ENCODE results near the gene PPY.
"Not testable (repeated sequence)": the region's sequence is repeated elsewhere in the genome, so short reads cannot be mapped to it uniquely, and the experiment has no call there.

PPY gene

GRCh38 chr17:43931062-43931571 lies 11.2 kb downstream of the PPY start:
- DNase-seq (ENCODE audit: low spot score), result no peak

DNA sequence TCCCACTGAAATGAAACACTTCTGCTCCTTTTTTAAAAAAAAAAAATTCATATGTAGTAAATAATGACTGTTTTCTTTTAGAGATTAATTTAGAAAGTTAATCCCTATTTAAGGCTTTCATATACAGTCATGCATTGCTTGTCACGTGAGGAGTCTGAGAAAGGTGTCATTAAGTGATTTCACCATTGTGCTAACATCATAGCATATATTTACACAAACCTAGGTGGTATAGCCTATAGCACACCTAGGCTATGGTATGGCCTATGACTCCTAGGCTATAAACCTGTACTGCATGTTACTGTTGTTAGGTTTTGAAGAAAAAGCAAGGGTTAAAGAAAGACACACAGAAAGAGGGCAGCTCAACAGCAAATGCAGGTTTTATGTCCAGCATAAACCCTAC lies 13.7 kb downstream of the PPY start:
- DNase-seq (ENCODE audit: low spot score), result no peak

- DNase-seq (ENCODE audit: low spot score), result not testable (repeated sequence)
Observed at GRCh38 chr17:43927929-43928328, 14.3 kb downstream of the PPY start.

GRCh38 chr17:43927060-43927864 lies 15.0 kb downstream of the PPY start:
- no peak for DNase-seq (ENCODE audit: low spot score)

DNA sequence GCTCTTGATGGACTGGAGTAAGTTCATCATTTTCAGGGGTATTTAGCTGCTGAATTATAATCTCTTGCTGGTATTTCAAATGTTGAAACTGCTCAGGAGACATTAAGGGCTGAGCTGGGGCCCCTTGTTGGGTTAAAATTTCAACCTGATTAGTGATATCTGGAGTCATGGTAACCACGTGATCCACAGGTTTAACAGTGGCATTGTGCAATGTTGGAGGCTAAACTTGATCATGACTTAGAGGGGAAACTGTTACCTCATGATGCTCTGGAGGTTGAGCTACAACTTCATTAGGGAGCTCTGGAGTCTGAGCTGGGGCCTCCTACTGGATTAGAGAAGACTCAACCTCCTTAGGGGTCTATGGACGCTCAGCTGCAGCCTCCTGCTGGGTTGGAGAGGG lies 17.7 kb downstream of the PPY start:
- no peak for DNase-seq (ENCODE audit: low spot score)

GRCh38 chr17:43920500-43921095 lies 21.7 kb downstream of the PPY start:
- no peak for DNase-seq (ENCODE audit: low spot score)

DNA sequence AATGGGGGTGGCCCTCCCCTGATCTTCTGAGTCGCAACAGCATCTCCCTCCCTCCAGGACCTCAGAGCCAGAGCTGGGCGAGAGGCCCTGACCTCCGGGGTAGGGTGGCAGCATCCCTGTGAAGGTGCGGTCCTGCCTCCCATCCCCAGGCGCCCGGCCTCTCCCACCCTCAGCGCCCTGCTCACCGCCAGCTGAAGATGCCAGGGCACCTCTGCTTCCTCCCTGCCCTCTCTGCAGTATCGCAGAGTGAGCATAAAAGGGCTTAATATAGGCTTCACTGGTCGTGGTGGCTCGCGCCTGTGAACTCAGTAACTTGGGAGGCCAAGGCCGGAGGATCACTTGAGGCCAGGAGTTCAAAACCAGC lies 24.3 kb downstream of the PPY start:
- DNase-seq (ENCODE audit: low spot score), result no peak

DNA sequence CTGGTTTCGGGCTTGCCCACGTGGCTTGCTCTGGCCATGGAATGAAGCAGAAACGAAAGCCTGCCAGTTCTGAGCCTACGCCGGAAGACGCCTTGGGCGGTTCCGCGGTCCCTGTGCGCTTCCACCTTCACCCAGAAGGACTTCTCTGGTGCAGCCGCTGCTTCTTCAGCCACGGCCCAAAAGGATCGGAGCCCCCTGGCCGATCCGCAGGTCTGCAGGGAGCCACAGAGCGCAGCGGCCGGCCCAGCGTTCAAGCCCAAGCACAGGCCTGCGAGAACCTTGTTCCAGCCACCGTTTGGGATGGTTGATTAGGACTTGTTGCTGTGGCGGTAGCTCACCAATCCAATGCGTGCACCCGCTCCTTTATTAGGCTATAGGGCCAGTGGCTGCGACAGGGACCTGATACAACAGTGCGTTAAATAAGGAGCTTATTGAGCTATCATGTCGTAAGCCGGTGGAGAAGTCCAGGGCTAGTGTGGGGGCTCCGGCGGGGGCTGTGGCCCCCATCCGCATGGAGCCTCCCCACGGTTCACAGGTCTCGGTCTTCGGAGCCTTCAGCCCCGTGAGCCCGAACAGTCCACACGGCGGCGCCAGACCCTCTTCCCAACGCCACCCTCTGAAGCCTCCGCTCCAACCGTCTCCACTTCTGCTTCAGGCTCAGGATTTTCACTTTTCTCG lies 24.8 kb downstream of the PPY start:
- DNase-seq (ENCODE audit: low spot score), result no peak

DNA sequence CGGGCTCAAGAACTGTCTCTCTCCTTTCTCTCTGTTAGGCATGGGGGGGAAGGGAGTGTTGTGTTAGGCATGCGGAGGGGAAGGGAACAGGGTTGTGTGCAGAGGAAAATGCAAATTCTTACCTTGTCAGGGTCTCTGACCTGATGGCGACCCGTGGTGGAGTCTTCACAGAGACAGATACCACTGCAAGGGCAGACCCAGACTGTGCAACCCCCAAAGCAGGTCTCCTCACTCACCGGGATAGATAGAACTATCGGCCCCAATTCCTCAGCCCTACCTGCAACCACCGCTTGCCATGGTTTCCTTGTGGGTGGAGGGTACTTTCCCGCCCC lies 25.3 kb downstream of the PPY start:
- no peak for DNase-seq (ENCODE audit: low spot score)

DNA sequence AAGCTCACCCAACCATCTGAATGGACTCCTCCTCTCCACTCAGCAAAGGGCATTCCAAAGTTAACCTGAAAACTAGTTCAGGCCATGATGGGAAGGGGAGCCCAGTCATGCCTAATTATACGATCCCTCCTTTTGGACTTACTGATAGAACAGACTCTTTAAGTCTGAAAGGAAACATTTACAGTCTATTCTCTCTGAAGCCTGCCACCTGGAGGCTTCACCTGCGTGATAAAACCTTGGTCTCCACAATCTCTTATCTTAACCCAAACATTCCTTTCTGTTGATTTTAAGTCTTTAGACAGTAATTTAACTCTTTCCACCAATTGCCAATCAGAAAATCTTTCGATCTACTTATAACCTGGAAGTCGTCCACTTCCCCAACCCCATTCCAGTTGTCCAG lies 25.9 kb downstream of the PPY start:
- no peak for DNase-seq (ENCODE audit: low spot score)

- DNase-seq (ENCODE audit: low spot score), result no peak
Observed at GRCh38 chr17:43915559-43915958, 26.7 kb downstream of the PPY start.

- no peak for DNase-seq (ENCODE audit: low spot score)
Observed at GRCh38 chr17:43914451-43914850, 27.8 kb downstream of the PPY start.

- DNase-seq (ENCODE audit: low spot score), result no peak
Observed at GRCh38 chr17:43913584-43913983, 28.7 kb downstream of the PPY start.

DNA sequence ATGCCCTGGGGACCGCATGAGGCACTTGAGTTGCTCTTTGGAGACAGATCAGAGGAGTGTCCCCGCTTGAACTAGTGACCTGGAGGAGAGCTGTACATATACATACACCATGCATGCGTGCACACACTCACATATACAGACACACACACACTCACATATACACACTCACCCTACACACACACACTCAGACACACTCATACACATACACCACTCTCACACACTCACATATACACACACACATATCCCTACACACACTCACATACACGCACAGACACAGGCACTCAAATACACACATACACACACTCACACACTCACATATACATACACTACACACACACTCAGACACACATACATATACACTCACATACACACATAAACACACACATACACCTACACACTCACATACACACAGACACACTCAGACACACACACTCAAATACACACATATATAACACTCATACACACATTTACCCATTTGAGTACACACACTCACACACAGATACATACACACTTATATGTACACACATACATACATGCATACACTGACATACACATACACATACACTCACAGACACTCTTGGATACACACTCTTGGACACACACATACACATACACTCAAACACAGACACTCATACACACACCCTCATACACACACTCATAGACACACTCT lies 29.5 kb downstream of the PPY start:
- DNase-seq (ENCODE audit: low spot score), result no peak

DNA sequence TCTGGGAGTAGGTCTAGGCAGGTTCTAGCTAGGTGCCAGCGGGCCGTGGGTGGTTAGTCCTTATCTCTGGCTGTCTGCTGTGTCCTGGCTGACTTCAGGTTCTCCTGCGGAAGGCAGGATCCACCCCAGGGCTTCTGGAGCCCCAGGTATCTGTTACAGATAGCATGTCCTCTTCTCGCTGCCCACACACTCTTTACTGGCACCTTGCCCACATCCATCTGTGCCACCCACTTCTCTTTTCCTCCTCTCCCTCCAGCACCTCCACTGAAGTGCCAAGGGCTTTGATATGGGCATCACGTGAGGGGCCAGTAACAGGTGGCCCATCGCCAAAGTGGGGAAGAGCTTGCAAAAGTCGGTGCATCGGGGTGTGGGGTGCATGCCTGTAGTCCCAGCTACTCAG lies 30.4 kb downstream of the PPY start:
- no peak for DNase-seq (ENCODE audit: low spot score)

DNA sequence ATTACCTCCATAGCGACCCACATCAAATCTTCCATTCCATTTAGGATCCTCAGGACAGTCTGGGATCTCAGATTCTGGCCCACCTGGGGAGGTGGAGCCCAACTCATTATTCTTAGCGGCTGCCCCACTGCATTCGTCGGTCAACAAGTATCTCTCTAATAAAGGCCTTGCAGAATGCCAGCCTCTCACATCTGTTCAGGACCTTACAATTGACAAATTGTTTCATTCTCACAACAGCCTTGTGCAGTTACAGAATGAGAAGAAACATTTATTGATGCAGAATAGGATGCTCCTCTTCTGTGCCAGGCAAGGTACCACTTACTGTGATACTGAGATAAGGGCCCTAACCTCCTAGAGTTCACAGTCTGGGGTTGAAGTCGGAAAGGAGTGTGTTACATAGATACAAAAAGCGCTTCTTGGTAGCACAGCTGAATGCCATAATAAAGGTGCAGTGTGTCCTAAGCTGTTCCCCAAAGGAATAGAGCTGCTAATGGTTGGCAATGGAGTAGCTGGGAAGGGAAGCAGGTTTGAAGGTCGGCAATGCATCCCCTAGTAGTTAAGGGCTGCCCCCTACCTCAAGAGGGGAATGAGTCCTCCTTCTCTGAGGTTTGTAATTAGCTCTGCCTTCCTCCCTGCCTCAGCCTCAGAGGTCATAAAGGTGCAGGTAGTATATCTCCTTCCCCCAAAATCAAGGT lies 32.6 kb downstream of the PPY start:
- DNase-seq (ENCODE audit: low spot score), result no peak

DNA sequence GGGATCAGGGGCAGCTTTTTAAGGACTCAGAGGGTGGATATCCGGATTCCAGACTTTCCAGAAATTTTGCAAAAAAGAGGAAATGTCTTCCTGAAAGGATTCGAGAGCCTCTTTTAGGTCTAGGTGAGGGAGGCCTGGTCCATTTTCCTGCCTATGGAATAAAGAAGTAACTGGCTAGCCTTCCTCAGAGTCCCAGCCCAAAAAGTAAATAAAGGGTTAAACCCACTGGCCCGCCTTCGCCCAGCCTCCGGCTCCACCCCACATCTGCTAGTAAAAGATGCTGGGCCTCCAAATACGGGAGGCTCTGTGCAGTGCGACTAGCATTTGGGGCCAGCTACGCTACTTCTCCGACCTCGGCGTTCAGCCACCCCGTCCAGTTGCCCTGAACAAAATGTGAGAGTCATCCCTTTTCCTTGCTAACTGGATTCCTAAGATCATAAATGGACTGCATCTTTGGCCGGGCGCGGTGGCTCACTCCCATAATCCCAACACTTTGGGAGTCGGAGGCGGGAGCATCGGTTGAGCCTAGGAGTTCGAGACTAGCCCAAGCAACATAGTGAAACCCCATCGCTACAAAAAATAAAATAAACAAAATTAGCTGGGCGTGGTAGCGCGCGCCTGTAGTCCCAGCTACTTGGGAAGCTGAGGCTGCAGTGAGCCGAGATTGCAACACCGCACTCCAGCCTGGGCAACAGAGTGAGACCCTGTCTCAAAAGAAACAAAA lies 34.1 kb downstream of the PPY start:
- DNase-seq (ENCODE audit: low spot score), result peak; percentile 88

- DNase-seq (ENCODE audit: low spot score), result peak; percentile 81
Observed at GRCh38 chr17:43907425-43907981, 34.8 kb downstream of the PPY start, which contains the start of gene MPP2. TSS of gene MPP2 (minus strand) at chr17:43907536. CDS start at chr17:43904460, 3,076 bp downstream.

- no peak for DNase-seq (ENCODE audit: low spot score)
Observed at GRCh38 chr17:43906951-43907424, 35.3 kb downstream of the PPY start.

- DNase-seq (ENCODE audit: low spot score), result peak; percentile 76
Observed at GRCh38 chr17:43905985-43906852, 36.1 kb downstream of the PPY start.
